ENCODE measurements around the gene SULT2B1.

- TF ChIP-seq CTCF (IDR thresholded peaks at IDR 0.05) = no peak
- TF ChIP-seq POLR2A (IDR thresholded peaks at IDR 0.05) = no peak
- TF ChIP-seq POLR2AphosphoS5 (IDR thresholded peaks at IDR 0.05) = no peak
These were observed 8.1 kb downstream of the SULT2B1 start for GRCh38 chr19:48560095-48560530.

Measured in prostate gland (tissue), 2 donors.